ENCODE results near the gene RNU6-7.

RNU6-7 gene

DNA sequence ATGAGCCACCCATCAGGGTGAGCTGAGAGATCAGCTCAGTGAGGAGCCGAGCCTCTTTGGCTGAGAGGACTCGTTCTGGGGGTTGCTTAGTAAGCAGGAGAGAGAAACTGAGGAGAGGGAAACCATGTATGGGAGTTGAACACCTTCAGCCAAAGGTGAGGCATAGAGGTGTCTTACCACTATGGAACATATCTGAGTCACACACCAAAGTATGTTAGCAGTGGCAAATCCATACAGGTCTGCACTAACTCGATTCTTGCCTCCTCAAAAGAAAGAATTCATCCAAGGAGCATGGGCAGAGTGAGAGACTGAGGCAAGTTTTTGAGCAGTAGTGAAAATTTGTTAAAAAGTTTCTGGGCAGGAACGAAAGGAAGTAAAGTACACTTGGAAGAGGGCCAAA, 47.9 kb downstream of the RNU6-7 start:
- intact Hi-C loops (cut with DNase I), result loop anchor here (5.0 kb wide), 4 partner anchors 172 to 742 kb away; partner anchors contain the start of gene ARHGAP5
- no peak for DNase-seq

DNA sequence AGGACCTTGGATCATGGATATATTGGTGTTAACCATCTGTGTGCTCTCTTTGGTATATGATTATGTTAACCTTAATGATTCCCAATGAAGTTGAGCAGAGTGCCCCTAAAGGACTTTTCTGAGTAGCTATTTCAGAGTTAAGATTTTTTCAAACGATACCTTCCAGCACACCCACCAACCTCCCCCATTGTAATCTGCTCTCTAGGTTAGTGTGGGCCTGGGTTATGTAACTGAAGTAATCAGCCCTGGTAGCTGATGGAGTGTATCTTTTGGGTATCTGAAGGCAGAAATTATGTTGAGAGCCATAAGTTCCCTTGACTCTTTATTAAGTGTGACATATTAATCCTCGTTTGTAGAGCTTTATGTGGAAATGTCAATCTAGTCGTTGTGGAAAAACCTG, 48.8 kb downstream of the RNU6-7 start:
- DNase-seq, result peak in 11 of 42 donors; percentile 5 to 68 (median 36)
- intact Hi-C loops (cut with DNase I), result loop anchor here (5.0 kb wide), 3 partner anchors 173 to 313 kb away; partner anchors contain the start of gene ARHGAP5

DNA sequence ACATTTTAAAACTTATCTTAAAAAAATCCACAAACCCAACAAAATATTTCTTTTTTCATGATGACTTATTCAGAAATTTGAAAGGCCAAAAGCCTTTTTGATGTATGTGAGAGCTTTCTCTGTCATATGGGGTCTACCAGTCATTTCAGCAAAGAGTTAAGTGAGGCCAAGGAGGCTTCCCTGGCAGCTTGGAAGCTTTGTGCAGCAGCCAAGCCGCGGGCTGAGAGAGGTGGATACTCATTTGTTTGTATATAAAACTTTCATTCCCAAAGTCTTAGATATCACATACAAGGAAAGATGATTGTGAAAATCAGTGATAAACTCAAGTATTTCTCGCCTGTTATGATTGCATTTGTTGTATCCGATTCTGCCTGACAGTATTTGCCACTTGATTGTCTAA, 49.7 kb downstream of the RNU6-7 start:
- intact Hi-C loops (cut with DNase I), result loop anchor here (5.0 kb wide), 3 partner anchors 174 to 314 kb away; partner anchors contain the start of gene ARHGAP5
- DNase-seq, result no peak

Data from head of caudate nucleus (tissue), 42 donors.